ENCODE data around the gene PRKD1. TPM values are rescaled to one million over a fixed set of nuclear protein-coding genes. Genes with fewer than 3 reads are reported as not detected.

PRKD1 gene
- total RNA-seq, 3 donors from 2014 or later (not counting 1 experiment from before 2014, with no cell fraction given): not detected

DNA sequence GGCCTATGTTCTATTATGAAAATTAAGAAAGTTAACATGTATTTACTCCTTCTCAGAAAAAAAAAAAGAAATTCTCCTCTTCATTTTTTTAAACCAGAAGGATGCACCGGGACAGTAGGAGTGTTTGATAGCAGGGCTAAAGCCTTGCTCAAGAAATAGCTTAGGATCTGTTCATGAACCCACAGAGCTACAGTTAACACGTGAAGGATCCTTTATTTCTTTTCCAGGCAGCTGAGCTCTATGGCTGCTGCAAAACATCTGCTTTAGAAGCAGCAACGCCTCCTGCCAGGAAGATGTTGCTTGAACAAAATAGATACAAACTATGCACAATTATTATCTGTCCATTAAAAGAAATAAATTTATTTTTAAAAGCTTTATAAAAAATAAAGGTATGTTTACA, 254.8 kb downstream of the PRKD1 start:
- 74% methylated on average over 3 of the region's 3 CpGs for WGBS (ENCODE audit: insufficient coverage)
- Histone ChIP-seq H3K9me3 (ENCODE audit: control insufficient read depth, insufficient read depth, low read length) (no peaks in the 10 kb centered on the region), H3K4me1 (ENCODE audit: control insufficient read depth, insufficient read depth, low read length) (no peaks in the 10 kb centered on the region), H3K27me3 (ENCODE audit: control insufficient read depth, insufficient read depth, low read length) (no peaks in the 10 kb centered on the region), H3K27ac (ENCODE audit: low read length) (no peak overlapping the region), H3K36me3 (ENCODE audit: control insufficient read depth, insufficient read depth, low read length) (no peaks in the 10 kb centered on the region), H3K4me3 (ENCODE audit: low read length) (no peak overlapping the region)
- TF ChIP-seq, protein P1, sequence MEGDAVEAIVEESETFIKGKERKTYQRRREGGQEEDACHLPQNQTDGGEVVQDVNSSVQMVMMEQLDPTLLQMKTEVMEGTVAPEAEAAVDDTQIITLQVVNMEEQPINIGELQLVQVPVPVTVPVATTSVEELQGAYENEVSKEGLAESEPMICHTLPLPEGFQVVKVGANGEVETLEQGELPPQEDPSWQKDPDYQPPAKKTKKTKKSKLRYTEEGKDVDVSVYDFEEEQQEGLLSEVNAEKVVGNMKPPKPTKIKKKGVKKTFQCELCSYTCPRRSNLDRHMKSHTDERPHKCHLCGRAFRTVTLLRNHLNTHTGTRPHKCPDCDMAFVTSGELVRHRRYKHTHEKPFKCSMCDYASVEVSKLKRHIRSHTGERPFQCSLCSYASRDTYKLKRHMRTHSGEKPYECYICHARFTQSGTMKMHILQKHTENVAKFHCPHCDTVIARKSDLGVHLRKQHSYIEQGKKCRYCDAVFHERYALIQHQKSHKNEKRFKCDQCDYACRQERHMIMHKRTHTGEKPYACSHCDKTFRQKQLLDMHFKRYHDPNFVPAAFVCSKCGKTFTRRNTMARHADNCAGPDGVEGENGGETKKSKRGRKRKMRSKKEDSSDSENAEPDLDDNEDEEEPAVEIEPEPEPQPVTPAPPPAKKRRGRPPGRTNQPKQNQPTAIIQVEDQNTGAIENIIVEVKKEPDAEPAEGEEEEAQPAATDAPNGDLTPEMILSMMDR (IDR thresholded peaks at IDR 0.05): no peak
- Mint-ChIP-seq H3K36me3 (no peaks in the 10 kb centered on the region), H3K4me3 (no peak overlapping the region), H3K4me1 (no peaks in the 10 kb centered on the region), H3K9me3 (peaks cover 7 to 11% of the 10 kb centered on the region in 2 donors), H3K27me3 (ENCODE audit: low read depth in 2 of 2) (no peaks in the 10 kb centered on the region), H3K27ac (no peak overlapping the region)
- no peak for ATAC-seq
- no peak for DNase-seq
- intact Hi-C loops (cut with micrococcal nuclease): no loop called here

DNA sequence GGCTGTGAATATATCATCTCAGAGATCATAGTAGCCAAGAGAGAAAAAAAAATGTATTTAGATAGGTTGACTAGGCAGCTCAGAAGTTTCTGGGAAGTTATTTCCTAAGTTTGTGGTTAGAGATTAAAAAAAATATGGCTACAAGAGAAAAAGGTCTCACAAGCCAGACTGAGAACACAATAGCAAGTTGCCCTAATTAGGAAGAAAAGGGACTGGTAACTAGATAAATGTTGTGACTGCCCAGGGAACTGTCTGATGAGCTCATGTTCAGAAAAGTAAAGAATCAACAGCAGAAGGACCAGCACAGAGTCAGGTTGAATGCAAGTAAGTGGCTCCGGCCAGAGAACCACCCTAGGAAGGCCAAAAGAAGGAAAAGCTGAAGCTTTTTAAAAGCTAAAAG, 256.6 kb downstream of the PRKD1 start:
- Mint-ChIP-seq H3K4me1 (no peaks in the 10 kb centered on the region), H3K27me3 (ENCODE audit: low read depth in 2 of 2) (no peaks in the 10 kb centered on the region), H3K27ac (no peak overlapping the region), H3K9me3 (peaks cover 9 to 11% of the 10 kb centered on the region in 2 donors), H3K36me3 (no peaks in the 10 kb centered on the region), H3K4me3 (no peak overlapping the region)
- Histone ChIP-seq H3K27me3 (ENCODE audit: control insufficient read depth, insufficient read depth, low read length) (no peaks in the 10 kb centered on the region), H3K27ac (ENCODE audit: low read length) (no peak overlapping the region), H3K36me3 (ENCODE audit: control insufficient read depth, insufficient read depth, low read length) (no peaks in the 10 kb centered on the region), H3K4me1 (ENCODE audit: control insufficient read depth, insufficient read depth, low read length) (no peaks in the 10 kb centered on the region), H3K4me3 (ENCODE audit: low read length) (no peak overlapping the region), H3K9me3 (ENCODE audit: control insufficient read depth, insufficient read depth, low read length) (no peaks in the 10 kb centered on the region)
- DNase-seq (no peak), ATAC-seq (no peak)
- 77% methylated on average over 1 of the region's 1 CpG for WGBS (ENCODE audit: insufficient coverage)
- intact Hi-C loops (cut with micrococcal nuclease): no loop called here
- TF ChIP-seq, protein P1 (IDR thresholded peaks at IDR 0.05): no peak

DNA sequence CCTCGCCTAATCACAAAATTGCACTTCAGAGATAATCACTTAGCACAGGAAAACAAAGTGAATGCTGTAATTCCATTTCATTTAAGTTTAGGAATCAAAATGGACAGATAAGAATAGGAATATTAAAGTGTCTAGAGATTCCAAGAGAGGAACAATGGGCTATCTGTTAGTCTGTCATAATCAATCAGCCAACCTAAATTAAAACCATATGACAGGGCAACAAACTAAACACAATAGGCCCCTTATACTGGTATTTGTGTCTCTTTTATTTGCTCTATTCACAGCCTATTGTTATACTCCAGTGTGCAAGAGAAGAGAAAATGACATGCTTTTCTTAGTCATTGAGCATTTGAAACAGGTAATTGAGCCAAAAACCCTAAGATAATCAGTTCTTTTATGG, 259.4 kb downstream of the PRKD1 start:
- intact Hi-C loops (cut with micrococcal nuclease): no loop called here
- H3K27ac ChIP-seq (ENCODE audit: low read length): no peak overlapping the region
- H3K9me3 ChIP-seq (ENCODE audit: control insufficient read depth, insufficient read depth, low read length): no peaks in the 10 kb centered on the region
- ATAC-seq: no peak
- no CpG with 5 or more reads among the region's 1 CpG for WGBS (ENCODE audit: insufficient coverage)
- no peak overlapping the region for H3K4me3 ChIP-seq (ENCODE audit: low read length)
- H3K27ac Mint-ChIP-seq: no peak overlapping the region
- H3K36me3 Mint-ChIP-seq: no peaks in the 10 kb centered on the region
- H3K4me1 Mint-ChIP-seq: no peaks in the 10 kb centered on the region
- DNase-seq: no peak
- H3K27me3 ChIP-seq (ENCODE audit: control insufficient read depth, insufficient read depth, low read length): no peaks in the 10 kb centered on the region
- no peak overlapping the region for H3K4me3 Mint-ChIP-seq
- no peaks in the 10 kb centered on the region for H3K4me1 ChIP-seq (ENCODE audit: control insufficient read depth, insufficient read depth, low read length)
- no peaks in the 10 kb centered on the region for H3K27me3 Mint-ChIP-seq (ENCODE audit: low read depth in 2 of 2)
- H3K9me3 Mint-ChIP-seq: peaks cover 5 to 6% of the 10 kb centered on the region in 2 donors
- H3K36me3 ChIP-seq (ENCODE audit: control insufficient read depth, insufficient read depth, low read length): no peaks in the 10 kb centered on the region
- TF ChIP-seq, protein P1 (IDR thresholded peaks at IDR 0.05): no peak

DNA sequence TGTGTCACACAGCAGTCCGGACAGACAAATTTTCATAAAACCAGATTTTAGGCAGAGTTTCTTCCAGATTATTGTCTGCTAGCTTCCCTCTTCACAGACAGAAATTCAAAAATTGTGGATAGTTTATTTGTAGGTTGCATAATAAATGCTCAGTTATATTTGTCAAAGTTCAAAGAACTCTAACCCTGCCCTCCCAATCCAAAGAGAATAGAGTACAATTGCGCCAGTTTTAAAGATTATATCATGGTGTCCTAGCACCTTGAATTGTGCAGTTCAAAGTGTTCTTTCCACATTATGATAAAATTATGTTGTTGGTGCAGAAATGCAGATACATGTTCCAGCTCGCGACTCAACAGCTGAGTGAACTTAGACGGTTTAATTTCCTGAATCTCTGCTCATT, 263.1 kb downstream of the PRKD1 start:
- ATAC-seq (no peak), DNase-seq (no peak)
- 79% methylated on average over 5 of the region's 5 CpGs for WGBS (ENCODE audit: insufficient coverage)
- Mint-ChIP-seq H3K4me3 (no peak overlapping the region), H3K27me3 (ENCODE audit: low read depth in 2 of 2) (no peaks in the 10 kb centered on the region), H3K4me1 (no peaks in the 10 kb centered on the region), H3K27ac (no peak overlapping the region), H3K36me3 (no peaks in the 10 kb centered on the region), H3K9me3 (peaks cover 5 to 8% of the 10 kb centered on the region in 2 donors)
- no peaks in the 10 kb centered on the region for H3K27me3 ChIP-seq (ENCODE audit: control insufficient read depth, insufficient read depth, low read length)
- intact Hi-C loops (cut with micrococcal nuclease): no loop called here
- H3K27ac ChIP-seq (ENCODE audit: low read length): no peak overlapping the region
- H3K4me3 ChIP-seq (ENCODE audit: low read length): no peak overlapping the region
- H3K9me3 ChIP-seq (ENCODE audit: control insufficient read depth, insufficient read depth, low read length): no peaks in the 10 kb centered on the region
- H3K4me1 ChIP-seq (ENCODE audit: control insufficient read depth, insufficient read depth, low read length): no peaks in the 10 kb centered on the region
- TF ChIP-seq, protein P1 (IDR thresholded peaks at IDR 0.05): no peak
- no peaks in the 10 kb centered on the region for H3K36me3 ChIP-seq (ENCODE audit: control insufficient read depth, insufficient read depth, low read length)
